Measurements from ENCODE around the gene BRD2.

The BRD2 gene

GRCh38 chr6:32983964-32984621 is 15.7 kb downstream of the BRD2 start:
- TF ChIP-seq FOXP2 (optimal IDR thresholded peaks at IDR 0.05; ENCODE audit: borderline replicate concordance, extremely low read depth, extremely low read length, insufficient read depth) (no peak), SIN3A (IDR thresholded peaks at IDR 0.05; ENCODE audit: borderline replicate concordance, insufficient read depth, low read length) (no peak), REST (IDR thresholded peaks at IDR 0.05; ENCODE audit: insufficient read depth in 1 of 2, low read depth in 2 of 2, low read length in 2 of 2) (no peak), TAF1 (IDR thresholded peaks at IDR 0.05; ENCODE audit: borderline replicate concordance, insufficient read depth, low read length) (no peak)

- no peak for TF ChIP-seq POLR2AphosphoS5 (IDR thresholded peaks at IDR 0.05; ENCODE audit: low read depth, low read length)
- no peak for TF ChIP-seq FOXP2 (optimal IDR thresholded peaks at IDR 0.05; ENCODE audit: borderline replicate concordance, extremely low read depth, extremely low read length, insufficient read depth)
- no peak for TF ChIP-seq REST (IDR thresholded peaks at IDR 0.05; ENCODE audit: insufficient read depth in 1 of 2, low read depth in 2 of 2, low read length in 2 of 2)
- no peak for TF ChIP-seq TAF1 (IDR thresholded peaks at IDR 0.05; ENCODE audit: borderline replicate concordance, insufficient read depth, low read length)
- TF ChIP-seq SIN3A (IDR thresholded peaks at IDR 0.05; ENCODE audit: borderline replicate concordance, insufficient read depth, low read length), result no peak
These were observed 16.4 kb downstream of the BRD2 start for GRCh38 chr6:32984622-32985389.

DNA sequence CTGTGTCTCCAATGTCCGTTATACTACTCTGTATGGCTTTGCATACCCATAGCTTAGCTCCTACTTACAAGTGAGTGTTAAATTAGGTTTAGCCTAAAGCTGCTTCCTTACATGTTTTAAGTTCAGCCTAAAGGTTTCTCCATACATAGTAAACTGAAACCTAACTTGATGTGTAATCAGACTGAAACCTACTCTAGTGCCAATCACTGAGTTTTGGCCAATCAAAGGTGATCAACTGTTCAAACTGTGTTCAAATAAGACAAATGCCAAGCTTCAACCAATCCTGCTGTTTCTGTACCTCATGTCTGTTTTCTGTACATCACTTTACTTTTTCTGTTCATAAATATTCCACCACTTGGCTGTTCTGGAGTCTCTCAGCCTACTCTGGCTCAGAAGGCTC is 21.0 kb downstream of the BRD2 start:
- TF ChIP-seq SIN3A (IDR thresholded peaks at IDR 0.05; ENCODE audit: borderline replicate concordance, insufficient read depth, low read length) (no peak), FOXP2 (optimal IDR thresholded peaks at IDR 0.05; ENCODE audit: borderline replicate concordance, extremely low read depth, extremely low read length, insufficient read depth) (no peak), POLR2AphosphoS5 (IDR thresholded peaks at IDR 0.05; ENCODE audit: low read depth, low read length) (no peak), TAF1 (IDR thresholded peaks at IDR 0.05; ENCODE audit: borderline replicate concordance, insufficient read depth, low read length) (no peak), REST (IDR thresholded peaks at IDR 0.05; ENCODE audit: insufficient read depth in 1 of 2, low read depth in 2 of 2, low read length in 2 of 2) (no peak)

- TF ChIP-seq TAF1 (IDR thresholded peaks at IDR 0.05; ENCODE audit: borderline replicate concordance, insufficient read depth, low read length) (no peak), SIN3A (IDR thresholded peaks at IDR 0.05; ENCODE audit: borderline replicate concordance, insufficient read depth, low read length) (no peak), FOXP2 (optimal IDR thresholded peaks at IDR 0.05; ENCODE audit: borderline replicate concordance, extremely low read depth, extremely low read length, insufficient read depth) (no peak), REST (IDR thresholded peaks at IDR 0.05; ENCODE audit: insufficient read depth in 1 of 2, low read depth in 2 of 2, low read length in 2 of 2) (no peak), POLR2AphosphoS5 (IDR thresholded peaks at IDR 0.05; ENCODE audit: low read depth, low read length) (no peak)
These were observed 23.6 kb downstream of the BRD2 start for GRCh38 chr6:32991972-32992371.
